AG04450 (cell line): ENCODE data around the gene SLF2. TPM values are rescaled to one million over a fixed set of nuclear protein-coding genes. Genes with fewer than 3 reads are reported as not detected.

Source experiments
- CTCF ChIA-PET: fragments of 300-600, 350-600 bp; formaldehyde crosslinking; extraction: SDS; loops from one replicate; lab custom pipeline; 2022; ENCODE audit warnings: antibody characterized with exemption, inconsistent platforms; lab: Charles Lee
- POLR2A ChIA-PET: fragments of 350-600 bp; formaldehyde crosslinking; extraction: SDS; loops from one replicate; lab custom pipeline; 2021; ENCODE audit warnings: antibody characterized with exemption, inconsistent platforms; lab: Yijun Ruan, JAX
- DNase-seq: peaks from one replicate; pipeline ENCODE4 v3.0.0-alpha.2; 2011; ENCODE audit warnings: low read depth, low spot score
- H3K27ac ChIP-seq: one replicate; pipeline ENCODE4 v1.5.1; 2012; ENCODE audit warnings: low read depth, low read length, control low read depth
- H3K27me3 ChIP-seq: one replicate; pipeline ENCODE4 v1.6.0; 2012; ENCODE audit warnings: low read length; ENCODE audit not compliant: control insufficient read depth, insufficient read depth
- H3K4me3 ChIP-seq: 2 replicates; pipeline ENCODE4 v1.5.1; 2011; ENCODE audit warnings: mild to moderate bottlenecking, low read depth, low read length, control low read depth
- H3K9me3 ChIP-seq: 2 replicates; pipeline ENCODE4 v1.5.1; 2012; ENCODE audit warnings: low read length; ENCODE audit not compliant: control insufficient read depth, insufficient read depth
- polyA plus RNA-seq: library from polyadenylated mRNA; depleted of rRNA; stranded (reverse); fragments of >200 nt; gene quantifications from 2 replicates; pipeline ENCODE4 v1.2.3, GENCODE V29; 2011
- TF ChIP-seq, protein P1 (sequence below): IDR thresholded peaks from 2 replicates; pipeline ENCODE4 v1.5.1; 2011; ENCODE audit warnings: low read depth, low read length, control low read depth, inconsistent platforms

The SLF2 gene
- polyA plus RNA-seq, 1 experiment, result 19.0 TPM

DNA sequence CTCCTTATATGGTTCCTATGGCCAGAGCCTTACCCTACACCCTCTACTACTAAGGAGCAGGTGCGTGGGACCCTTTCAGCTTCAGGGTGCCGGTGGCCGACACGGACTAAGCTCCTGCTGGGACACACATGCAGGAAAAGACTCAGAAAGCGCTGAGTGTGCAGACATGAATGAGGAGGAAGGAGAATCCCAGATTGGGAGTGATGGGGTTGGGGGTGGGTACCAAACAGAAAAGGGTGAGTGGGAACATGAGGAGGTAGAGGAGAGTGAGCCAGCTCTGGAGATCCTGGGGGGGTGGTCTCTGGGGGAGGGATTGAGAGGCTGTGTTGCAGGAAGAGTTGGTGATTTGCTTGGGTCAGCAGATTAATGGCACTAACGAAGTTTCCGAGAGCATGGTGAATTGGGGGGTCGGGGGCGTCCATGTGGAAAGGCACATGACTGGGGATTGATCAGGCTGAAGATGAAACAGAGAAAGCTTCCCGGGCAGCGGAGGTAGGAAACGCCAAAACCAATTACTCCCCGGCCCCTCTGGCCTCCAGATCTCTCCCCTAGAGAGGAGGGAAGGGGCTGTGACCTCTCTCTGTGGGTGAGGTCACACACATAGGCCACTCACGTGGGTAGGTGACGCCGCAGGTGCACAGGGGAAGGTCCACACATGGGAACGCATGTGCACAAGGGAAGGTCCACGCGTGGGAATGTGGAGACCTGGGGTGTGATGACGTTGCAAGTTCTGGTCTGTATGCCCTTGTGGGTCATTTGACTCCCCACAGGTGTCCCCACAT is 37.9 kb upstream of the SLF2 start:
- ChIA-PET CTCF (interaction anchor here (0.6 to 2.3 kb wide), 4 partner anchors 13 to 1524 kb away, joined by 3 to 9 read pairs (median 4); no protein-coding TSS in a partner anchor), POLR2A (no interaction called here)
- no peaks in the 10 kb centered on the region for H3K9me3 ChIP-seq
- H3K27ac ChIP-seq, result no peak overlapping the region
- no peak for DNase-seq
- TF ChIP-seq, protein P1, sequence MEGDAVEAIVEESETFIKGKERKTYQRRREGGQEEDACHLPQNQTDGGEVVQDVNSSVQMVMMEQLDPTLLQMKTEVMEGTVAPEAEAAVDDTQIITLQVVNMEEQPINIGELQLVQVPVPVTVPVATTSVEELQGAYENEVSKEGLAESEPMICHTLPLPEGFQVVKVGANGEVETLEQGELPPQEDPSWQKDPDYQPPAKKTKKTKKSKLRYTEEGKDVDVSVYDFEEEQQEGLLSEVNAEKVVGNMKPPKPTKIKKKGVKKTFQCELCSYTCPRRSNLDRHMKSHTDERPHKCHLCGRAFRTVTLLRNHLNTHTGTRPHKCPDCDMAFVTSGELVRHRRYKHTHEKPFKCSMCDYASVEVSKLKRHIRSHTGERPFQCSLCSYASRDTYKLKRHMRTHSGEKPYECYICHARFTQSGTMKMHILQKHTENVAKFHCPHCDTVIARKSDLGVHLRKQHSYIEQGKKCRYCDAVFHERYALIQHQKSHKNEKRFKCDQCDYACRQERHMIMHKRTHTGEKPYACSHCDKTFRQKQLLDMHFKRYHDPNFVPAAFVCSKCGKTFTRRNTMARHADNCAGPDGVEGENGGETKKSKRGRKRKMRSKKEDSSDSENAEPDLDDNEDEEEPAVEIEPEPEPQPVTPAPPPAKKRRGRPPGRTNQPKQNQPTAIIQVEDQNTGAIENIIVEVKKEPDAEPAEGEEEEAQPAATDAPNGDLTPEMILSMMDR, result no peak
- no peaks in the 10 kb centered on the region for H3K27me3 ChIP-seq
- H3K4me3 ChIP-seq, result no peak overlapping the region

DNA sequence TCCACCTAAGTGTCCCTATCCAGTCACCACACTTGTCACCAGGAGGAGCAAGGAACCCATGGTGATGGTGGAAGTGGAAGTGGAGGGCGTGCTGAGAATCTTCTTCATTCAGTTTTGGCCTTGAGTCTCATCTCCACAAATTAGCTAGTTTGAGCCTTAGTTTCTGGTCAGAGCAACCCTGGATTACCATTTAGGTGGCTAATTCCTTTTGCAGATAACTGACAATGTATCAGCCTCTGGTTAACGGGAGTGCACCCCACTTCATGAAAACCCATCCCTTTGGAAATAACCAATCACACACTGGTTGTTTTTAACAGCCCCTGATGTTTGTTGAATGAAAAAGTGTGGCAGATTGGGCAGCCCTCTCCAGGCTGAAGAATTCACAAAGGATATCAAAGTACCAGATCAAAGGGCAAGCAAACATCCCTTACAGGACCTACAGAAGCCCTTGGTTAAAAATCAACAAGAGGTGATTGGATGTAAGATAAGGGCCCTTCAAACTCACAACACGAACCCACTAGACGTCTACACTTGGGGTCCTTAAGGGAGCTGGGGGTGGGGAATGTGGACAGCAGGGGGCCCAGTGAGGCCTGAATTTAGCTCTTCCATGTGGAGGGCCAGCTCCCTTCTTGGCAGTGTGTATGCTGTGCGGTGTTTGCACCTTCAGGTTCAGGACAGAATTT is 37.1 kb upstream of the SLF2 start:
- CTCF ChIA-PET, result interaction anchor here (1.0 to 2.3 kb wide), 3 partner anchors 313 to 442 kb away, joined by 3 to 9 read pairs (median 4); no protein-coding TSS in a partner anchor
- POLR2A ChIA-PET, result no interaction called here
- no peak for DNase-seq
- no peak overlapping the region for H3K4me3 ChIP-seq
- no peak overlapping the region for H3K27ac ChIP-seq
- no peaks in the 10 kb centered on the region for H3K27me3 ChIP-seq
- TF ChIP-seq, protein P1, result no peak
- no peaks in the 10 kb centered on the region for H3K9me3 ChIP-seq

DNA sequence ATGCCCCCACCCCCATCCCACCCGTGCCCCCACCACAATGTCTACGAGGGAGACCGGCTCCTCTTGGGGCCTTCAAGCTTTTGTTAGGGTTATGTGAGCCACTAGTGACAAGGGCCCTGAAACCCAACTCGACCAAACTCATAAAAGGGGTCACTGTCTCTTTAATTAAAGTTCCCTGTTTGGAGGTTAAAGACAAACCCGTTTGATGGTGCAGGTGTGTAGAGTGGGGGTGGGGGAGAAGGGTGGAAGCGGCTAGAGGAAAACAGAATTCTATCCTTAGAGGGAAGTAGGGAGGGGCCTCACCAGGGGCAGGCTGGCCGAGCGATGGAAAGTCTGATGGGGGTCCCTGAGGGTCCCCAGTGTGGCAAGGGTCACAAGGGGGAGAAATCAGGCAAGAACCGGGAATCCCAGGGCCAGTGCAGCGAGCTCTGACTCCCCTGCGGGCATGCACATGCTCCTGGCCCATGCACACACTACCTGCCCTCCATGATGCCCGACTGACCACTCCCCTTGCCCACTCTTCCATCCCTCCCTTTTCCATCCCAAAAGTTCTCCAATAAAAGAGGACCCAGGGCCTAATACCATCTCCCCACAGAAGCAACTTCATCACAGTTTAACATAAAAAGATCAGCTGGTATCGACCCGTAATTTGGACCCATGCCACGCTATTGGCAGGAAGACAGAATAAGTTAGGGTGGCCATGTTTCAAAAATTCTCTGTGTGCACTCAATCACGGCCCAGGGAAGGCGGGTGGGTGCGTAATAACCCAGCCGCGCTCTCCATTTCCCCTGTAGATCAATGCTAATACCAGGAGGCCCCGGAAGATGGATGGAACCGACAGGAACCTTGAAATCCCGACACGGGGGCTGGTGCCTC is 35.9 kb upstream of the SLF2 start:
- TF ChIP-seq, protein P1, result no peak

DNA sequence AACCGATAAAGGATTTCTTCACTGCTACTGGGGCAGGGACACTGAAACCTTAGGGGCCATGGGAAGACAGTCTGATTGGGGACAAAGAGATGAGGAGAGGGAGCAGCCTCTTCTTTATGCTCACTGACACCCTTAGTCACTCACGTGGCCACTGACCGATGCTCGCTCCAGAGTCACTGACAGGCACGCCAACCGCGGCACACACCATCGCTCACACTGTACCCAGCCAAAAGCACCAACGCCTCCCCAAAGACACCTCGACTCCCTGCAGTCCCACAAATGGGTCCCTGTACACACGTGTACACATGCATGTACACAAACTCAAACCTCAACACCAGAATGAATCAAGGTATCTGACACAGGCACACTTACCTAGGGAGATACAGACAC is 35.3 kb upstream of the SLF2 start:
- TF ChIP-seq, protein P1, result no peak
- H3K4me3 ChIP-seq, result no peak overlapping the region
- no peak for DNase-seq
- H3K27me3 ChIP-seq, result no peaks in the 10 kb centered on the region
- ChIA-PET POLR2A (no interaction called here), CTCF (interaction anchor here (1.1 to 5.2 kb wide), 11 partner anchors 10 to 510 kb away, joined by 3 to 66 read pairs (median 11); partner anchors contain the start of gene SEC31B)
- H3K27ac ChIP-seq, result no peak overlapping the region
- no peaks in the 10 kb centered on the region for H3K9me3 ChIP-seq

More for the DNA sequence above, 35.9 kb upstream of the SLF2 start:
- ChIA-PET POLR2A (no interaction called here), CTCF (interaction anchor here (1.0 to 5.2 kb wide), 5 partner anchors 314 to 443 kb away, joined by 3 to 66 read pairs (median 9); partner anchors contain the start of gene SEC31B)
- H3K27ac ChIP-seq, result no peak overlapping the region
- no peak for DNase-seq
- no peak overlapping the region for H3K4me3 ChIP-seq
- no peaks in the 10 kb centered on the region for H3K27me3 ChIP-seq
- H3K9me3 ChIP-seq, result no peaks in the 10 kb centered on the region
